Muscle of arm (tissue), 12 donors: ENCODE results near the gene OR5B12. TPM values are rescaled to one million over a fixed set of nuclear protein-coding genes. Genes with fewer than 3 reads are reported as not detected.

ENCODE experiments used
- polyA plus RNA-seq, 12 donors: library from polyadenylated mRNA; unstranded; fragments of 120-200 nt; gene quantifications; one replicate each; pipeline ENCODE4 v1.2.1, GENCODE V29; 2013; ENCODE audit not compliant: insufficient read length in 12 of 12

OR5B12 gene
- polyA plus RNA-seq, 12 donors = not detected

Other genes with a start within 250 kb of the OR5B12 start
- not detected for gene OR1S2, start 238.1 kb downstream of the OR5B12 start, polyA plus RNA-seq
- not detected for gene OR1S1, start 229.5 kb downstream of the OR5B12 start, polyA plus RNA-seq
- gene OR10Q1, start 213.3 kb downstream of the OR5B12 start, polyA plus RNA-seq = under 1 TPM in 1 of 12 donors, not detected in 11; 0.17 TPM
- not detected for gene OR10W1, start 174.0 kb downstream of the OR5B12 start, polyA plus RNA-seq
- not detected for gene OR5B17, start 83.2 kb downstream of the OR5B12 start, polyA plus RNA-seq
- not detected for gene OR5B3, start 35.4 kb downstream of the OR5B12 start, polyA plus RNA-seq
- gene OR5B2, start 14.1 kb downstream of the OR5B12 start, polyA plus RNA-seq = not detected
- gene OR5B21, start 65.9 kb upstream of the OR5B12 start, polyA plus RNA-seq = not detected
- gene LPXN, start 133.6 kb upstream of the OR5B12 start, polyA plus RNA-seq = 1 to 10 TPM in 10 of 12 donors, not detected in 2; 2.9 to 7.8 (median 4.4) TPM
- 10 to 100 TPM in 11 of 12 donors, not detected in 1; 39.7 to 51.6 (median 46.6) TPM for gene ZFP91, start 136.8 kb upstream of the OR5B12 start, polyA plus RNA-seq
- gene CNTF, start 180.4 kb upstream of the OR5B12 start, polyA plus RNA-seq = 1 to 10 TPM in 3 of 12 donors, under 1 TPM in 7, not detected in 2; 0.43 to 1.5 (median 0.74) TPM